OCI-LY7 (cell line): Measurements from ENCODE around the gene BICRAL. TPM values are rescaled to one million over a fixed set of nuclear protein-coding genes. Genes with fewer than 3 reads are reported as not detected.

ENCODE experiments used
- BruUV-seq: library from RNA; stranded (reverse); fragments of 400-500 nt; replicated peaks from 2 replicates; lab custom pipeline; 2021; lab: Mats Ljungman, UMichigan
- CTCF ChIA-PET: fragments of 300-600 bp; sonication (Branson Sonifier 250); formaldehyde crosslinking; loops from one replicate; lab custom pipeline; 2022; ENCODE audit warnings: antibody characterized with exemption; ENCODE audit not compliant: unreplicated experiment; lab: Charles Lee
- POLR2A ChIA-PET: fragments of 300-600 bp; sonication (Branson Sonifier 250); formaldehyde crosslinking; loops from one replicate; lab custom pipeline; 2022; ENCODE audit warnings: antibody characterized with exemption; lab: Charles Lee
- DNase-seq: peaks from one replicate; pipeline ENCODE4 v3.0.0-alpha.2; 2015; ENCODE audit warnings: low spot score
- H2AFZ ChIP-seq: fragments of 200-600 bp; sonication (generic), shearing (Covaris generic); 2 replicates; pipeline ENCODE4 v1.6.1; 2014; ENCODE audit warnings: mild to moderate bottlenecking, antibody characterized with exemption, low read length, moderate library complexity
- H3K27ac ChIP-seq: fragments of 200-600 bp; sonication (generic); 2 replicates; pipeline ENCODE4 v1.5.1; 2014; ENCODE audit warnings: mixed run types, low read depth, mild to moderate bottlenecking, moderate library complexity, low read length, inconsistent platforms; ENCODE audit not compliant: poor library complexity, severe bottlenecking
- H3K36me3 ChIP-seq: fragments of 200-600 bp; sonication (generic); 2 replicates; pipeline ENCODE4 v1.6.1; 2014; ENCODE audit warnings: mild to moderate bottlenecking, antibody characterized with exemption, low read length, moderate library complexity, mixed read lengths; ENCODE audit not compliant: insufficient read depth
- H3K4me1 ChIP-seq: fragments of 200-600 bp; sonication (generic); 2 replicates; pipeline ENCODE4 v1.5.1; 2014; ENCODE audit warnings: mild to moderate bottlenecking, low read length; ENCODE audit not compliant: insufficient read depth, poor library complexity, severe bottlenecking
- H3K4me2 ChIP-seq: fragments of 200-600 bp; sonication (generic); 2 replicates; pipeline ENCODE4 v1.6.1; 2014; ENCODE audit warnings: mild to moderate bottlenecking, low read length
- H3K4me3 ChIP-seq: fragments of 200-600 bp; sonication (generic); 2 replicates; pipeline ENCODE4 v1.5.1; 2014; ENCODE audit warnings: mild to moderate bottlenecking, low read depth, low read length; ENCODE audit not compliant: poor library complexity, severe bottlenecking
- H3K79me2 ChIP-seq: fragments of 200-600 bp; sonication (generic); 2 replicates; pipeline ENCODE4 v1.6.1; 2016; ENCODE audit warnings: low read depth, mild to moderate bottlenecking, low read length, moderate library complexity, mixed read lengths; ENCODE audit not compliant: insufficient read depth
- H3K9me2 ChIP-seq: fragments of 200-600 bp; sonication (generic); 2 replicates; pipeline ENCODE4 v1.6.1; 2016; ENCODE audit warnings: mild to moderate bottlenecking, low read length, mixed read lengths; ENCODE audit not compliant: insufficient read depth
- H3K9me3 ChIP-seq: fragments of 200-600 bp; sonication (generic); 2 replicates; pipeline ENCODE4 v1.6.1; 2014; ENCODE audit warnings: mild to moderate bottlenecking, mixed run types, low read length, mixed read lengths
- H4K20me1 ChIP-seq: fragments of 200-600 bp; sonication (generic); 2 replicates; pipeline ENCODE4 v1.6.1; 2014; ENCODE audit warnings: mild to moderate bottlenecking, antibody characterized with exemption, low read length, moderate library complexity, mixed read lengths; ENCODE audit not compliant: insufficient read depth
- EZH2phosphoT487 ChIP-seq: fragments of 200-600 bp; sonication (generic); IDR thresholded peaks from 2 replicates; pipeline ENCODE4 v1.6.1; 2018; ENCODE audit warnings: low read depth, borderline replicate concordance, mild to moderate bottlenecking, mixed run types, antibody characterized with exemption, low read length, moderate library complexity, mixed read lengths
- intact Hi-C: fragments of 100-400 bp; cut with micrococcal nuclease; formaldehyde crosslinking; loops from one replicate; pipeline ENCODE4 v1.10.0; 2022; ENCODE audit not compliant: unreplicated experiment
- total RNA-seq, 2 experiments: library from RNA; depleted of rRNA in 1 of 2; stranded (reverse); fragments of >200 nt in 1 of 2; shearing (Covaris generic) in 1 of 2; gene quantifications; 2 replicates each; pipeline ENCODE4 v1.2.3, GENCODE V29; 2014 to 2022
- TF ChIP-seq, protein P1 (sequence below): fragments of 200-600 bp; sonication (generic); conservative IDR thresholded peaks from 2 replicates; pipeline ENCODE4 v1.5.1; 2014; ENCODE audit warnings: mild to moderate bottlenecking, antibody characterized with exemption, low read length, moderate library complexity, mixed read lengths

Gene BICRAL
- total RNA-seq, 2 experiments from 2014 or later = 10.3 to 25.7 TPM

DNA sequence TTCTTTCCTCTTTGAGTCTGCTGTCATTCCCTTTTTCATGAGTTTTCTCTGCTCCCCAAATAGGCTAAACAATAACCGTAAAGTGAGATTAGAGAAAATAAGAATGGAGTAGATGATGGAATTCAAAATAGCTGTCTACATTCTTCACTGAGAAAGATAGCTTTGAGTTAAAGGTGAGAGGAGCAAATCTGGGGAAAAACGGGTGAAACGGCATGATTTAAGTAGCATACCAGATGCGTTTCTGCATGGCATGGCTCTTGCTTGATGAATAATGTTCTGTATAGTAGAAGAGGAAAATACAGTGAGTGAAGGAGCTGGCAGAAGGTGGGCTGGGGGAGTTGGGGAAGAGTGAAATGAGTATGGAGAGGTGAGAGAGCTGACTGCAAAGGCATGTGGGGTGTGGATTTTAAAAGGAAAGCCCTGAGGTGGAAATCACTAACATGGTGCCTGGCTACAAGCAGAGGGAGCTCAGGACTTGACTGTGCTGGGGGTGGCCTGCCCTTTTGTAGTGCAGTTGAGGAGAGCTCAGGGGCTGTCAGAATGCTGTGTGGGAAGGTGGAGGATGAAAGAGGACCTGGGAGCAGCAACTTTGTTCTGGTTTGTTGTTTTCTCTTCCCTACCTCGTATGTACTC lies 8.8 kb downstream of the BICRAL start:
- H3K79me2 ChIP-seq = peaks cover 65% of the 10 kb centered on the region
- no peak for DNase-seq
- no peaks in the 10 kb centered on the region for H3K9me3 ChIP-seq
- ChIA-PET POLR2A (interaction anchor here (0.6 to 27.1 kb wide), 3 partner anchors 44 to 178 kb away, joined by 3 to 494 read pairs (median 4); partner anchors contain the start of gene TBCC), CTCF (interaction anchor here (0.6 to 0.7 kb wide), 2 partner anchors 20 to 91 kb away, joined by 3 read pairs; no protein-coding TSS in a partner anchor)
- H4K20me1 ChIP-seq = peaks cover 5% of the 10 kb centered on the region
- H3K36me3 ChIP-seq = peaks cover 68% of the 10 kb centered on the region
- H2AFZ ChIP-seq = no peak overlapping the region
- peak overlapping the region; percentile 45 for H3K4me2 ChIP-seq
- H3K9me2 ChIP-seq = no peaks in the 10 kb centered on the region
- H3K4me1 ChIP-seq = peaks cover 46% of the 10 kb centered on the region
- H3K4me3 ChIP-seq = no peak overlapping the region
- peak overlapping the region; percentile 28 for H3K27ac ChIP-seq
- no peak for TF ChIP-seq EZH2phosphoT487
- TF ChIP-seq, protein P1, sequence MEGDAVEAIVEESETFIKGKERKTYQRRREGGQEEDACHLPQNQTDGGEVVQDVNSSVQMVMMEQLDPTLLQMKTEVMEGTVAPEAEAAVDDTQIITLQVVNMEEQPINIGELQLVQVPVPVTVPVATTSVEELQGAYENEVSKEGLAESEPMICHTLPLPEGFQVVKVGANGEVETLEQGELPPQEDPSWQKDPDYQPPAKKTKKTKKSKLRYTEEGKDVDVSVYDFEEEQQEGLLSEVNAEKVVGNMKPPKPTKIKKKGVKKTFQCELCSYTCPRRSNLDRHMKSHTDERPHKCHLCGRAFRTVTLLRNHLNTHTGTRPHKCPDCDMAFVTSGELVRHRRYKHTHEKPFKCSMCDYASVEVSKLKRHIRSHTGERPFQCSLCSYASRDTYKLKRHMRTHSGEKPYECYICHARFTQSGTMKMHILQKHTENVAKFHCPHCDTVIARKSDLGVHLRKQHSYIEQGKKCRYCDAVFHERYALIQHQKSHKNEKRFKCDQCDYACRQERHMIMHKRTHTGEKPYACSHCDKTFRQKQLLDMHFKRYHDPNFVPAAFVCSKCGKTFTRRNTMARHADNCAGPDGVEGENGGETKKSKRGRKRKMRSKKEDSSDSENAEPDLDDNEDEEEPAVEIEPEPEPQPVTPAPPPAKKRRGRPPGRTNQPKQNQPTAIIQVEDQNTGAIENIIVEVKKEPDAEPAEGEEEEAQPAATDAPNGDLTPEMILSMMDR = no peak
- TSS peak; percentile 11 for BruUV-seq
- intact Hi-C loops = no loop called here

DNA sequence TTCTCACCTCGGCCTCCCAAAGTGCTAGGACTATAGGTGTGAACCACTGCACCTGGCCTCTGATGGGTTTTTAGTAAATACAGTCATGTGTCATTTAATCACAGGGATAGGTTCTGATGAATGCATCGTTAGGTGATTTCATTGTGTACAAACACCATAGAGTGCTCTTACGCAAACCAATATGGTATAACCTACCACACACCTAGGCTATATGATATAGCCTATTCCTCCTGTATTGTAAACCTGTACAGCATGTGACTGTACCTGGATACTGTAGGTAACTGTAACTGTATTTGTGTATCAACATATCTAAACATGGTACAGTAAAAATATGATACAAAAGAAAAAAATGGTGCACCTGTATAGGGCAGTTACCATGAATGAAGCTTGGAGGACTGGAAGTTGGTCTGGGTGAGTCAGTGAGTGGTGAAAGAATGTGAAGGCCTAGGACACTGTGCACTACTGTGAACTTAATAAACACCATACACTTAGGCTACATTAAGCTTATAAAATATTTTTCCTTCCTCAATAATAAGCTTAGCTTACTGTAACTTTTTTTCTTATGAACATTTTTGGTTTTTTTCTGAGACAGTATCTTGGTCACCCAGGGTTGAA lies 10.0 kb downstream of the BICRAL start:
- TF ChIP-seq, protein P1 = no peak
- TF ChIP-seq EZH2phosphoT487 = no peak
- POLR2A ChIA-PET = interaction anchor here (1.0 to 2.0 kb wide), 2 partner anchors 28 to 43 kb away, joined by 5 to 11 read pairs; no protein-coding TSS in a partner anchor
- peaks cover 34% of the 10 kb centered on the region for H3K4me1 ChIP-seq
- no peak for DNase-seq
- H3K9me2 ChIP-seq = no peaks in the 10 kb centered on the region
- intact Hi-C loops = no loop called here
- H2AFZ ChIP-seq = no peak overlapping the region
- H3K4me2 ChIP-seq = no peak overlapping the region
- no peaks in the 10 kb centered on the region for H3K9me3 ChIP-seq
- no peak overlapping the region for H3K27ac ChIP-seq
- CTCF ChIA-PET = no interaction called here
- H3K36me3 ChIP-seq = peaks cover 57% of the 10 kb centered on the region
- no peak overlapping the region for H3K4me3 ChIP-seq
- H4K20me1 ChIP-seq = no peaks in the 10 kb centered on the region
- BruUV-seq = no TSS peak
- peaks cover 53% of the 10 kb centered on the region for H3K79me2 ChIP-seq

DNA sequence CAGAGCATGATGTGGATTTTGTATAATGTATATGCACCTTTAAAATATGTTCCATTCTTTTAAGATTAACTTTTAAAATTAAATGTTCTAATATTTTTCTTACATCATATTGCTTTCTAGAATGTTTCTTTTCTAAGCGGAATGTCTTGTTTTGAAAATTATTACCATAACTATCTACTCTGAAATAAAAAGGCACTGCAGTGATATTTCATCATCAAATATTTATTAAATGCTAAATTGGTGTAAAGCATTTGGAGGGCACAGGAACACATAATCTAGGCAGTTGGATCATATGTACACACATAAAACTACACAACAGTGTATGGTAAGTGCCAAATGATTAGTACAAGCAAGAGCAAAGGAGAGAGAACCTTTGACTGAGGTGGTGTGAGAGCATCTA lies 13.8 kb downstream of the BICRAL start:
- H2AFZ ChIP-seq = no peak overlapping the region
- H3K4me1 ChIP-seq = peaks cover 4% of the 10 kb centered on the region
- H3K9me3 ChIP-seq = no peaks in the 10 kb centered on the region
- CTCF ChIA-PET = no interaction called here
- no TSS peak for BruUV-seq
- H3K36me3 ChIP-seq = peaks cover 22% of the 10 kb centered on the region; the same call in 1 of the 2 replicates
- POLR2A ChIA-PET = no interaction called here
- H3K4me3 ChIP-seq = no peak overlapping the region
- no peaks in the 10 kb centered on the region for H4K20me1 ChIP-seq
- DNase-seq = no peak
- intact Hi-C loops = no loop called here
- H3K79me2 ChIP-seq = peaks cover 15% of the 10 kb centered on the region; the same call in 1 of the 2 replicates
- no peak overlapping the region for H3K4me2 ChIP-seq
- no peak overlapping the region for H3K27ac ChIP-seq
- TF ChIP-seq, protein P1 = no peak
- TF ChIP-seq EZH2phosphoT487 = no peak
- no peaks in the 10 kb centered on the region for H3K9me2 ChIP-seq
